NCI-H774 (cell line): Measurements from ENCODE around the gene ANKS1B.

ENCODE experiments used
- DNase-seq: peaks from one replicate; lab custom pipeline; 2025; lab: John Stamatoyannopoulos, UW

Gene ANKS1B

GRCh38 chr12:99959549-99960170 lies 25.1 kb downstream of the ANKS1B start:
- no peak for DNase-seq

DNA sequence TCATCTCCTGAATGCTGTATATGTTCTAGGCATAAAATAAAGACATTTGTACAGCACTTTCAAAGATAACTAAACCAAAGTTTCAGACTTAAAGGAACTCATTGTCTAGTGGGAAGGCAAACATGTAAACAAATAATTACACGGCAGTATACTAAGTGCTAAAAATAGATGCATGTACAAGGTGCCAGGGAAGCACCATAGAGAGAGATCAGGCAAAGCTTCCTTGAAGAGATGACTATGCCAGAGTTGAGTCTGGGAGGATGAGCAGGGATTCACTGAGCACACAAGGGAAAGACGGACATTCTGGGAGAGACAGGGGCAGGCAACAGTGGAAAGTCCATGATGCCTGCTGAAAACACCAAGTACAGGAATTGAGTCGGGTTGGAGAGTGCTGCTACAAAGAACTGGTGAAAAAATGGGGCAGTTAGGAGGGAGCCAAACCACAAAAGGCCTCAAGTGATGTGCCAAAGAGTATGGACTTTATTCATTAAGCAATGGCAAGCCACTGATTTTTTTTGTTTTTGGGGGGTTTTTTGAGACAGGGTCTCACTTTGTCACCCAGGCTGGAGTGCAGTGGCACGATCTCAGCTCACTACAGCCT lies 26.8 kb downstream of the ANKS1B start:
- DNase-seq, result no peak

DNA sequence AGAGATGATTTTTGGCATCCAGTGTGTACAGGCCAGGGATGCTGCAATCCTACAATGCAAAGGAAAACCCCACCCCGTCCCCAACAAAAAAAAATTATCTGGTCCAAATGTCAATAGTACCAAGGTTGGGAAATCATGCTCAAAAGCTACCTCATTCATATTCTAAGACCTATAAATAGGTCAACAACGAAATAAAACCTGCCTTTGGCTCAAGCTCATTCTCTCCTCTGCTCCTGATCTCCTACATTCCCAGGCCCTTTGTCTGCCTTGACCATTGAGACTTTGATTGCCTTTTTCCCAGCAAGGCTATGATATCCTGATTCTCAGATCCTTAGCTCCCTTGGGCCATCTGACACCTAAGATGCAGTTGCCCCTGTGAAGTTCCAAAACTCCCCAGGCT lies 30.0 kb downstream of the ANKS1B start:
- DNase-seq, result no peak

DNA sequence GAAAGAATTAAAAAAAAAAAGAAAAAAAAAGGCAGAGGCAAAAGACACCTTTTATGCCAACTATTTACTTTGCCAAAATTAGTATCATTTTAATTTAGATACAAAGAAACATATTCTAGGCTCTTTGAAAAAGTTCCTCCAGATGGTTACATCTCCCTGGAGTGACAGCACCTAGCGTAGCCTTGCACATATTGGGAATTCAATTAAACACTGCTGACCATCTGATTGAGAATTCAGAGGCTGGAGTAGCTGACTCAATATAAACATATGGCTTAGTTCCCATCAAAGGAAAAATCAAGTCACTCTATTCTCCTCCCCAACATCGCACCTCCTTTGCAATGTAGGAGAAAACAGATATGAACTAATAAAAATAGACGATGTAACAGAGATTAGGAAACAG lies 36.4 kb downstream of the ANKS1B start:
- DNase-seq, result no peak

GRCh38 chr12:99946131-99946530 lies 38.6 kb downstream of the ANKS1B start:
- DNase-seq, result no peak

DNA sequence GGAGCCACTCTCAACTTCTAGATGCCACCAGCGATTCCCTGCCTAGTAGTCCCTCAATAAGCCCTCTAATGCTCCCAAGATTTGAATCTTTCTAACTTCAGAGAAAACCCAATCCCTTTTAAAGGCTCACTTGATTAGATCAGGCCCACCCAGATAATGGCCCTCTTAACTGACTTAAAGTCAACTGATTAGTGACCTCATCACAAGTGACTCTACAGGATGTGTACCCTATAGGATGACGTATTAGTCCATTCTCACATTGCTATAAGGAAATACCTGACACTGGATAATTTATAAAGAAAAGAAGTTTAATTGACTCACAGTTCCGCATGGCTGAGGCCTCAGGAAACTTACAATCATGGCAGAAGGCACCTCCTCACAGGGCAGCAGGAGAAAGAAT lies 49.1 kb downstream of the ANKS1B start:
- DNase-seq, result no peak

DNA sequence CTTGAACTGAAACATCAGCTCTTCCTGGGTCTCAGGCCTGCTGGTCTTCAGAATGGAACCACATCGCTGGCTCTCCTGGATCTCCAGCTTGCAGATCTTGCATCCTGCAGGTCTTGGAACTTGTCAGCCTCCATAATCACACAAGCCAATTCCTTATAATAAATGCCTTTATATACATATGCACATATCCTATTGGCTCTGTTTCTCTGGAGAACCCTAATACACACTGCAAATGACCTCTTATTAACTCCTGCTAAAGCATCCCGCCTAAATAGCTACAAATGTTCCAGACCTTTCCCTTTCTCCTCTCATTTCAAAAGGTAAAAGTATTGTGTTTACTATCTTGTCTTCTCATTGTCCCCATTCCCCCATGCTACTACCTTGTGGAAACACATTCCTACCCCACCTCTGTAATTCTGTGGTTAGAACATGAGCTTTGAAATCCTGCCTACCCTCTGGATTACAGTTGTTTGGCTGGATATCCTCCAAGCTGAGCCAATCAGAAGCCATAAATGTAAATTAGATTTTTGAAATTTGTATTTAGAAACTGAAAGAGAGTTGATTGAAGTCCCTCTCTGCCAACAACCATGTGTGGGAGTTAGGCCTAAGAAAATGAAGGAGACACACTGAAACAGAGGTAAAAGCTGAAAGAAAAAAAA lies 58.1 kb downstream of the ANKS1B start:
- no peak for DNase-seq

- DNase-seq, result no peak
Observed at GRCh38 chr12:99920353-99920960, 64.3 kb downstream of the ANKS1B start.

DNA sequence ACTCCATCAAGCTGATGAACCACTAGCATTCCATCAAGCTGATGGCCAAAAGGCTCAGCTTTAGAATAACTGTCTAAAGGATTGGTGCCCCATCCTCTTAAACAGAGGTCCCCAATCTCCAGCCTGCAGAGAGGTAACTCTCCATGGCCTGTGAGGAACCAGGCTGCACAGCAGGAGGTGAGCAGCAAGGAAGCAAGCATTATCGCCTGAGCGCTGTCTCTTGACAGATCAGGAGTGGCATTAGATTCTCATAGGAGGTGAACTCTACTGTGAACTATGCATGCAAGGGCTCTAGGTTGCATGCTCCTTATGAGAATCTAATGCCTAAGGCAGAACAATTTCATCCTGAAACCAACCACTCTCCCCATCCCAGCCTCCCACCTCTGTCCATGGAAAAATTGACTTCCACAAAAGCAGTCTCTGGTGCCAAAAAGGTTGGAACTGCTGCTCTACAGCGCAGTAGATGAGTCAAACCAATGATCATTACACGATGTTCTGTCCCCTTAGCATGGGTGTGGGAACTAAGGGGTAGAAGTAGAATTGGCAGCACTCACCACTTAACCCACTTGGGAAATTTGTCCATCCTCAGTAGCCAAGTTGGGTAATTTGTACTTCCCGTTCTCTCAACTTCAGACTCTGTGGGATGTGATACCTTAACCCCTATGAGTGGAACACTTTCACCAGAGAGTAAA lies 66.9 kb downstream of the ANKS1B start:
- DNase-seq, result no peak

DNA sequence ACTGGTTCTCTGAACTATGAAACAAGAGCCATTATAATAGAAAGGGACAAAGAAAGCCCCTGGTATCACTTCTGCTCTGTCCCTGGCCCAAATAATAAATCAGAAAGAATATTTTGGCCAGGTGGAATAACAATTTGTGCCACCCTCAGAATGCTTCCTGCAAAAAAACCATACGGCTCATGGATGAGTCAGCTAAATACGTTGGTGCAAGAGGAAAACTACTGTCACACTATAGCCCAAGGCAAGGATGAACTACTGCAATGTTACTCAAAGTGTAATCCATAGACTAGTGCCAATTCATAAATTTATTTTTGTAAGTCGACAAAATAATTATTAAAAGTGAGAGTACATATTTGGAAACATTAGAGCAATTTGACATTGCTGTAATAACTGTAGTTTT lies 68.2 kb downstream of the ANKS1B start:
- no peak for DNase-seq

- DNase-seq, result no peak
Observed at GRCh38 chr12:99915251-99916082, 69.3 kb downstream of the ANKS1B start.

DNA sequence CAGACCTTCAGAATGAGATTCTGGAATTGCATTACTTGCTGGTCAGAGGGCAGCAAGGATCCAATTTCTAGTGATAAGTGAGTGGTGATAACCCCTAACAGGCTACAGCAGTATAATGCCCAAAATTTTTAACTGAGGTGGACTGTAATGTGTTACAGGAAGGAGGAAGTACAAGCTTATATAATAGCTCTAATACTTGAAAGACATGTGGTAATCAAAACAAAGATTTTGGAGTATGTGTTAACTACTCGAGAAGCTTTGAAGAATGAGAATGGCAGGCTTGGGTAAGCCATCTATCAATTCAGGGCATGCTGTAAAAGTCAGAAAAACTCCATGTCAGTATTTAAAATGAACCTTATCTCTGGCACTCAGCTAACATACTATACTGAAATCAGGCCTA lies 70.5 kb downstream of the ANKS1B start:
- DNase-seq, result no peak

DNA sequence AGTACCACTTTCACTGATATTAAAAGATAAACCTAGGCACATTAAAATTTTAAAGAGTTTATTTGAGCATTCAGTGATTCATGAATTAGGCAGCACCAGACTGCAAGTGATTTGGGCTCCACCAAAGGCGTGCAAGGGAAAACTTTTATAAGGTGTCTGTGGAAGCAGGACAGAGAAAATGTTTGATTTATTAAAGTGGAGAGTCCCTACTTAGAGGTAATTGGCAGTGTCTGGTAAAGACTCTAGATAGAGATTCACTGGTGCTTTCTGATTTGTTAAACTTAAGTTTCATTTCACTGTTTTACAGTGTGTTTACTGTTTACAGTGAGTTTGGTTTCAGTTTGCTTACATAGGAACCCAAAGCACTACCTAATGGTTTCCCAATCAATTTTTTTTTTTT lies 72.8 kb downstream of the ANKS1B start:
- DNase-seq, result no peak

- no peak for DNase-seq
Observed at GRCh38 chr12:99911081-99911480, 73.7 kb downstream of the ANKS1B start.

GRCh38 chr12:99910342-99910741 lies 74.4 kb downstream of the ANKS1B start:
- no peak for DNase-seq

GRCh38 chr12:99906786-99907579 lies 77.8 kb downstream of the ANKS1B start:
- no peak for DNase-seq

GRCh38 chr12:99901181-99901580 lies 83.6 kb downstream of the ANKS1B start:
- no peak for DNase-seq

GRCh38 chr12:99898645-99899044 lies 86.1 kb downstream of the ANKS1B start:
- no peak for DNase-seq

DNA sequence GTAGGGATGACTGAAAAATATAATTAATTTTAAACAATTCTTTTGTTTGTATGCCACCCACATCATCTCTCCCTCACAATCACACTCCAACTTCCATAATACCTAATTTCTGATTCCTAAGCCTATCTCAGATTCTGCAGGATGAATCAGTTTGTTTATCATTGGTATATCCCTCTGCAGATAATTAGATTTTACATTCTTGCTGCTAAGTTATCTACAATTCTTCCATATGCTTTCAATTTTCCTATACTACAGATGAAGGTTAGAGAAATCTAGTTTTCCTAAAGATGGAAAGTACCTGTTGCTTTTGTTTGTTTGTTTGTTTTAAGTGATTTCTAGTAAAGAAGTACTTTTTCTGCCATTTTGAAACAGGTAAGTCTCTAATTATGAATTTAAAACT lies 105.3 kb downstream of the ANKS1B start:
- no peak for DNase-seq

DNA sequence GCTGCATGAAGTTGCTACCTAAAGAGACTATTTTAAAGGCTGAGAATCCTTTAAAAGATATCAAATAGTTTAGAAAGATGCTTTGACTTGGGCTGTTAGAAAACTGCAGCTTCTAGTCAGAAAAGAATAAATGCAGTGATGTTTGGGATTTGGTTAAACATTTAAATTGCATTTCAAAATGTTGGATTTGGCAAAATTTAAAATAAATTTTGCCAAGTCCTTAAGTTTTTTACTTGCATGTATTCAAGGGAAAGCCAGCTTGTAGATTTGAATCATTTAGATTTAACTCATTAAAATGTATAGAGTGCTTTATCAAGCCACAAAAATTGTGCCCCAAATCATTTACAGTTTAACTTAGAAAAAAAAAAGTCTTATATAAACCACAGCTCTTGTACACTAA lies 109.7 kb downstream of the ANKS1B start:
- no peak for DNase-seq

DNA sequence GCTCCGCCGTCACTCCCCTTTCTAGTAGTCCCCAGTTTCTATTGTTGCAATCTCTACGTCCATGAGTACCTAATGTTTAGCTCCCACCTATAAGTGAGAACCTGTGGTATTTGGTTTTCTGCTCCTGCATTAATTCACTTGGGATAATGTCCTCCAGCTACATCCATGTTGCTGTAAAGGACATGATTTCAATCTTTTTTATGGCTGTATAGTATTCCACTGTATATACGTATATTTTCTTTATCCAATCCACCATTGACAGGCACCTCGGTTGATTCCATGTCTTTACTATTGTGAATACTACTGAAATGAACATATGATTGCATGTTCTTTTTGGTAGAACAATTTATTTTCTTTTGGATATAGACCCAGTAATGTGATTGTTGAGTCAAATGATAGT lies 114.7 kb downstream of the ANKS1B start:
- no peak for DNase-seq
